Measurements from ENCODE around the gene ARHGAP11A. TPM values are rescaled to one million over a fixed set of nuclear protein-coding genes. Genes with fewer than 3 reads are reported as not detected.

Gene ARHGAP11A
- total and polyA plus RNA-seq, 10 of the 15 experiments (the other 5 are each of a cell fraction or from before 2014, with no cell fraction given): 12.4 to 53.6 (median 36.5) TPM

- no peaks in the 10 kb centered on the region for H4K20me1 ChIP-seq (ENCODE audit: control insufficient read depth, insufficient read depth)
- H2AFZ ChIP-seq (ENCODE audit: control insufficient read depth, low read depth, low read length): no peak overlapping the region
- intact Hi-C loops (cut with micrococcal nuclease; ENCODE audit: unreplicated experiment): no loop called here
- H3K4me3 ChIP-seq: no peak overlapping the region
- H3K27me3 ChIP-seq (replicated peaks in 1 of 2; ENCODE audit: control insufficient read depth in 2 of 2, insufficient read depth in 2 of 2, low read length in 1 of 2): no peaks in the 10 kb centered on the region
- H3K9ac ChIP-seq (ENCODE audit: control insufficient read depth, insufficient read depth, low read length): no peak overlapping the region
- no peak for FAIRE-seq
- 97% methylated on average over 2 of the region's 2 CpGs for WGBS (ENCODE audit: insufficient coverage, insufficient replicate concordance, low lambda C conversion rate, missing lambda C conversion rate)
- TF ChIP-seq BHLHE40 (IDR thresholded peaks at IDR 0.05; ENCODE audit: borderline replicate concordance in 1 of 2, low read depth in 2 of 2, low read length in 1 of 2) (no peak), LARP7 (IDR thresholded peaks at IDR 0.05) (no peak), ESRRA (IDR thresholded peaks at IDR 0.05; ENCODE audit: low read length) (no peak), E2F8 (IDR thresholded peaks at IDR 0.05; ENCODE audit: low read depth, partially characterized antibody) (no peak), BCL3 (IDR thresholded peaks at IDR 0.05; ENCODE audit: borderline replicate concordance, insufficient read depth, low read depth, low read length, poor library complexity, severe bottlenecking) (no peak), ZNF274 (IDR thresholded peaks at IDR 0.05; ENCODE audit: insufficient read depth, insufficient read length) (no peak), NR2C2 (IDR thresholded peaks at IDR 0.05; ENCODE audit: borderline replicate concordance, control insufficient read depth, insufficient read length, low read depth) (no peak), CHD2 (IDR thresholded peaks at IDR 0.05; ENCODE audit: borderline replicate concordance, low read depth, low read length) (no peak), CBX3 (IDR thresholded peaks at IDR 0.05; ENCODE audit: borderline replicate concordance, low read depth) (no peak), TCF3 (IDR thresholded peaks at IDR 0.05; ENCODE audit: borderline replicate concordance, insufficient read depth, low read depth, low read length) (no peak), ZBED1 (IDR thresholded peaks at IDR 0.05; ENCODE audit: borderline replicate concordance) (no peak), ZNF622 (IDR thresholded peaks at IDR 0.05) (no peak), SMAD5 (IDR thresholded peaks at IDR 0.05; ENCODE audit: low read depth) (no peak), IKZF2 (IDR thresholded peaks at IDR 0.05) (no peak), HDGF (IDR thresholded peaks at IDR 0.05) (no peak)
- no peak for DNase-seq (ENCODE audit: low read depth, low spot score)
- BruUV-seq (replicated peaks): no TSS peak
- ChIA-PET POLR2A (no interaction called here), CTCF (interaction anchor here (1.1 to 7.2 kb wide), 4 partner anchors 8 to 337 kb away, joined by 4 to 91 read pairs (median 8); no protein-coding TSS in a partner anchor), SMC1A (ENCODE audit: uncharacterized antibody, unreplicated experiment) (interaction anchor here (1.3 kb wide), 1 partner anchor 278 kb away, joined by 4 read pairs; no protein-coding TSS in a partner anchor), RAD21 (ENCODE audit: unreplicated experiment) (no interaction called here)
- H3K4me1 ChIP-seq (ENCODE audit: control insufficient read depth, insufficient read depth, low read length): no peaks in the 10 kb centered on the region
- ATAC-seq: no peak
- in situ Hi-C loops (cut with MboI): no loop called here
- peaks cover 0 to 5% of the 10 kb centered on the region in 2 experiments; a peak in 2 of 4 replicates for H3K36me3 ChIP-seq (ENCODE audit: control insufficient read depth in 2 of 2, insufficient read depth in 2 of 2, low read length in 1 of 2)
- H3K9me3 ChIP-seq (replicated peaks; ENCODE audit: control insufficient read depth, insufficient read depth, low read length): no peaks in the 10 kb centered on the region
- H3K4me2 ChIP-seq (ENCODE audit: control insufficient read depth, insufficient read depth): no peak overlapping the region
- no peak overlapping the region for H3K27ac ChIP-seq (ENCODE audit: control insufficient read depth, insufficient read depth)
- H3K79me2 ChIP-seq (ENCODE audit: control insufficient read depth, insufficient read depth, low read length): no peaks in the 10 kb centered on the region
Measured at GRCh38 chr15:32657941-32658340, 42.6 kb downstream of the ARHGAP11A start.
